ENCODE results near the gene NELL1.

GRCh38 chr11:21113876-21114275, 444.5 kb downstream of the NELL1 start:
- TF ChIP-seq POLR2A (IDR thresholded peaks at IDR 0.05; ENCODE audit: low read depth, low read length) (no peak), TAF1 (IDR thresholded peaks at IDR 0.05; ENCODE audit: low read depth, low read length) (no peak), POLR2AphosphoS5 (IDR thresholded peaks at IDR 0.05; ENCODE audit: low read depth, low read length) (no peak), SPI1 (IDR thresholded peaks at IDR 0.05; ENCODE audit: low read depth, low read length) (no peak)
